Liver (tissue), 9 donors: ENCODE results near the gene FKBP15. TPM values are rescaled to one million over a fixed set of nuclear protein-coding genes. Genes with fewer than 3 reads are reported as not detected.

ENCODE experiments used
- DNase-seq: peaks from one replicate; pipeline ENCODE4 v3.0.0-alpha.2; 2017; ENCODE audit warnings: low spot score
- H3K27ac ChIP-seq, 2 donors: one replicate each; pipeline ENCODE4 v1.7.0; 2013; ENCODE audit warnings: inconsistent platforms in 2 of 2, low read length in 2 of 2, control low read depth in 1 of 2, low read depth in 1 of 2, mild to moderate bottlenecking in 1 of 2
- H3K27me3 ChIP-seq, 4 donors: one replicate each; pipeline versions ENCODE4 v1.6.1 to v1.7.0; 2013; ENCODE audit warnings: low read length in 3 of 4, inconsistent platforms in 1 of 4, mild to moderate bottlenecking in 1 of 4, moderate library complexity in 1 of 4; ENCODE audit not compliant: control insufficient read depth in 4 of 4, insufficient read depth in 4 of 4
- H3K36me3 ChIP-seq, 4 donors: one replicate each; pipeline versions ENCODE4 v1.6.1 to v1.7.0; 2013; ENCODE audit warnings: low read length in 3 of 4, mild to moderate bottlenecking in 3 of 4, low read depth in 1 of 4, moderate library complexity in 1 of 4; ENCODE audit not compliant: control insufficient read depth in 4 of 4, insufficient read depth in 3 of 4
- H3K4me1 ChIP-seq, 4 donors: one replicate each; pipeline versions ENCODE4 v1.6.1 to v1.7.0; 2013; ENCODE audit warnings: low read length in 3 of 4, mild to moderate bottlenecking in 3 of 4, moderate library complexity in 1 of 4; ENCODE audit not compliant: control insufficient read depth in 4 of 4, insufficient read depth in 4 of 4
- H3K4me3 ChIP-seq, 3 donors: one replicate each; pipeline versions ENCODE4 v1.6.1 to v1.7.0; 2013; ENCODE audit warnings: low read length in 3 of 3, control low read depth in 1 of 3, low read depth in 1 of 3, mild to moderate bottlenecking in 1 of 3
- H3K9ac ChIP-seq, 2 donors: one replicate each; pipeline ENCODE4 v1.7.0; 2013; ENCODE audit warnings: low read length in 2 of 2, mild to moderate bottlenecking in 2 of 2, moderate library complexity in 2 of 2, control low read depth in 1 of 2, low read depth in 1 of 2
- H3K9me3 ChIP-seq, 4 donors: one replicate each; pipeline versions ENCODE4 v1.6.1 to v1.7.0; 2013; ENCODE audit warnings: low read length in 3 of 4; ENCODE audit not compliant: control insufficient read depth in 4 of 4
- FOXA1 ChIP-seq: IDR thresholded peaks from 2 replicates; pipeline ENCODE4 v1.6.1; 2016; ENCODE audit warnings: antibody characterized with exemption
- FOXA2 ChIP-seq: IDR thresholded peaks from 2 replicates; pipeline ENCODE4 v1.6.1; 2016; ENCODE audit warnings: antibody characterized with exemption
- HNF4A ChIP-seq, 2 donors: conservative IDR thresholded peaks; 2 replicates each; pipeline ENCODE4 v1.6.1; 2016; ENCODE audit warnings: antibody characterized with exemption in 2 of 2, mild to moderate bottlenecking in 2 of 2
- MAX ChIP-seq: IDR thresholded peaks from 2 replicates; pipeline ENCODE4 v1.6.1; 2016; ENCODE audit warnings: antibody characterized with exemption
- NR2F2 ChIP-seq: IDR thresholded peaks from 2 replicates; pipeline ENCODE4 v1.6.1; 2016; ENCODE audit warnings: antibody characterized with exemption
- RXRA ChIP-seq, 2 donors: IDR thresholded peaks; 2 replicates each; pipeline ENCODE4 v1.6.1; 2017 to 2018; ENCODE audit warnings: antibody characterized with exemption in 2 of 2, mild to moderate bottlenecking in 1 of 2
- SP1 ChIP-seq: IDR thresholded peaks from 2 replicates; pipeline ENCODE4 v1.6.1; 2018; ENCODE audit warnings: antibody characterized with exemption, mild to moderate bottlenecking
- YY1 ChIP-seq: IDR thresholded peaks from 2 replicates; pipeline ENCODE4 v1.6.1; 2016; ENCODE audit warnings: antibody characterized with exemption, mild to moderate bottlenecking
- WGBS: extraction: QIAGEN DNeasy Blood & Tissue Kit; methylation state at CpG from one replicate; pipeline ENCODE4 v1.1.7; 2013; 5-methylcytosine and 5-hydroxymethylcytosine counted together
- polyA plus RNA-seq, 2 donors: library from polyadenylated mRNA; stranded (reverse) in 1 of 2; unstranded in 1 of 2; fragments of 200-250 nt in 1 of 2; fragments of >200 nt in 1 of 2; fragmentation: Nextera tagmentation in 1 of 2; extraction: Ambion mirVana in 1 of 2; gene quantifications; one replicate each; pipeline versions ENCODE4 v1.2.1 to v1.2.3, GENCODE V29; 2013 to 2015
- total RNA-seq, 2 donors: library from RNA; depleted of rRNA; stranded (reverse); fragments of >200 nt; gene quantifications; one replicate each; pipeline ENCODE4 v1.2.3, GENCODE V29; 2014
- TF ChIP-seq, protein P1 (sequence below): IDR thresholded peaks from 2 replicates; pipeline ENCODE4 v1.6.1; 2016; ENCODE audit warnings: antibody characterized with exemption
- TF ChIP-seq, protein P2 (sequence below): fragments of 150-350 bp; IDR thresholded peaks from 2 replicates; pipeline ENCODE4 v1.5.1; 2017; ENCODE audit warnings: improper control_type of control experiment, low read depth, low read length; ENCODE audit not compliant: missing input control
- TF ChIP-seq, protein P3 (sequence below): IDR thresholded peaks from 2 replicates; pipeline ENCODE4 v1.6.1; 2016; ENCODE audit warnings: antibody characterized with exemption, mild to moderate bottlenecking
- donor health status: healthy.
- donor health status: healthy.
- donor health status: healthy.
- donor health status: healthy.
- donor health status: healthy.

The FKBP15 gene
- total and polyA plus RNA-seq, 4 donors: 6.2 to 18.2 (median 12.9) TPM

- Histone ChIP-seq H3K4me3 (no peak overlapping the region), H3K9me3 (no peaks in the 10 kb centered on the region), H3K36me3 (no peaks in the 10 kb centered on the region), H3K4me1 (peaks cover 0 to 6% (median 3%) of the 10 kb centered on the region in 4 donors), H3K9ac (no peak overlapping the region), H3K27ac (no peak overlapping the region), H3K27me3 (no peaks in the 10 kb centered on the region)
- no peak for TF ChIP-seq MAX
- no peak for TF ChIP-seq SP1
- no peak for TF ChIP-seq NR2F2
- no peak for TF ChIP-seq FOXA1
- 65% methylated on average over 3 of the region's 3 CpGs for WGBS
- no peak for DNase-seq
These were observed 82.3 kb downstream of the FKBP15 start for GRCh38 chr9:113138760-113139159.

DNA sequence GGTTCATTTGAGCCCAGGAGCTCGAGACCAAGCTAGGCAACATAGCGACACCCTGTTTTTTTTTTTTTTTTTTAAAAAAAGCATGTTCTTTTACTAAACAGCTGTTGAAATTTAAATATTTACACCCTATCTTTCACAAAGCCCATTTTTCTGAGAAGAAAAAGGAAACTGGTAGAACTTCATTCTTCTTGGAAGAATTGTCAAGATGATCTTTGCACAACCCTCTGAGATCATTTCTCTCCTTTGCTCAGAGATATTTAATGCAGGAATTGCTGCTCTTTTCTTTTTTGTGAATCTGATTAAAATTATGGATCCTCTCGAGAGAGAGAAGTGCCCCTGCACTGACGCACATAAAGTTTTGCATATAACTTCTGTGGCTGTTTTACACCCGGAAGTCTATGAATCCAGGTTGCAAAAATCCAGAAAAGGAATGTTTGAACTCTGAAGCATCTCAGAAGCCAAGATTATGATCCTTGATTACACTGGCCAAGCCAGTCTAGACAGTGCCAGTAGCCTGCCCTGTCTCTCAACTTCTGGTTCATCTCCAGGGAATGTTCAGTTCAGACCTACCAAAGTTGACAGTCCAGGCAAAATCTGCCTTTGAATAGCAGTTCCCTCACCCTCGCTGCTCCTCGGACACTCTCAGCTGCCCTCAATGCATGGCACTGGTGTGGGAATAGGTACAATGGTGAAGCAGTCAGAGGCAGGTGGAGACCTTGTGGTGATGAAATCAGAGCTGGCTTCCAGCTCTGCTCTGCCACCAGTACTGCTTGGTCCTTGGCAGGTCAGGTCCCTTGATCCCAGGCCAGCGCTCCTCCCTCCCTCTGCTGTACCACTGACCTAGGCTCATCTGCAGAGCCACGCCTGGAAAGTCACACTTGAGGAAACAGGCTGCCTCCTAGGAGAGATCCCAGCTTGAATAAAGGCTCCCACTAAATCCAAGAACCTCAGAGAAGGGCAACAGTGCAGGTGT lies 83.6 kb downstream of the FKBP15 start:
- peaks cover 0 to 6% (median 3%) of the 10 kb centered on the region in 4 donors for H3K4me1 ChIP-seq
- no peaks in the 10 kb centered on the region for H3K9me3 ChIP-seq
- no peaks in the 10 kb centered on the region for H3K27me3 ChIP-seq
- WGBS: 61% methylated on average over 9 of the region's 9 CpGs
- no peak for DNase-seq
- H3K36me3 ChIP-seq: no peaks in the 10 kb centered on the region
- TF ChIP-seq YY1: peak; percentile 32
- TF ChIP-seq, protein P1, sequence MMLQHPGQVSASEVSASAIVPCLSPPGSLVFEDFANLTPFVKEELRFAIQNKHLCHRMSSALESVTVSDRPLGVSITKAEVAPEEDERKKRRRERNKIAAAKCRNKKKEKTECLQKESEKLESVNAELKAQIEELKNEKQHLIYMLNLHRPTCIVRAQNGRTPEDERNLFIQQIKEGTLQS: peak; percentile 51
- TF ChIP-seq, protein P2, sequence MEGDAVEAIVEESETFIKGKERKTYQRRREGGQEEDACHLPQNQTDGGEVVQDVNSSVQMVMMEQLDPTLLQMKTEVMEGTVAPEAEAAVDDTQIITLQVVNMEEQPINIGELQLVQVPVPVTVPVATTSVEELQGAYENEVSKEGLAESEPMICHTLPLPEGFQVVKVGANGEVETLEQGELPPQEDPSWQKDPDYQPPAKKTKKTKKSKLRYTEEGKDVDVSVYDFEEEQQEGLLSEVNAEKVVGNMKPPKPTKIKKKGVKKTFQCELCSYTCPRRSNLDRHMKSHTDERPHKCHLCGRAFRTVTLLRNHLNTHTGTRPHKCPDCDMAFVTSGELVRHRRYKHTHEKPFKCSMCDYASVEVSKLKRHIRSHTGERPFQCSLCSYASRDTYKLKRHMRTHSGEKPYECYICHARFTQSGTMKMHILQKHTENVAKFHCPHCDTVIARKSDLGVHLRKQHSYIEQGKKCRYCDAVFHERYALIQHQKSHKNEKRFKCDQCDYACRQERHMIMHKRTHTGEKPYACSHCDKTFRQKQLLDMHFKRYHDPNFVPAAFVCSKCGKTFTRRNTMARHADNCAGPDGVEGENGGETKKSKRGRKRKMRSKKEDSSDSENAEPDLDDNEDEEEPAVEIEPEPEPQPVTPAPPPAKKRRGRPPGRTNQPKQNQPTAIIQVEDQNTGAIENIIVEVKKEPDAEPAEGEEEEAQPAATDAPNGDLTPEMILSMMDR: no peak
- TF ChIP-seq NR2F2: no peak
- peak in 1 of 2 donors; percentile 61 for TF ChIP-seq RXRA (IDR thresholded peaks at IDR 0.05)
- TF ChIP-seq HNF4A (conservative IDR thresholded peaks at IDR 0.05): peak in 1 of 2 donors; percentile 54
- H3K4me3 ChIP-seq: no peak overlapping the region
- no peak overlapping the region for H3K9ac ChIP-seq
- no peak overlapping the region for H3K27ac ChIP-seq

DNA sequence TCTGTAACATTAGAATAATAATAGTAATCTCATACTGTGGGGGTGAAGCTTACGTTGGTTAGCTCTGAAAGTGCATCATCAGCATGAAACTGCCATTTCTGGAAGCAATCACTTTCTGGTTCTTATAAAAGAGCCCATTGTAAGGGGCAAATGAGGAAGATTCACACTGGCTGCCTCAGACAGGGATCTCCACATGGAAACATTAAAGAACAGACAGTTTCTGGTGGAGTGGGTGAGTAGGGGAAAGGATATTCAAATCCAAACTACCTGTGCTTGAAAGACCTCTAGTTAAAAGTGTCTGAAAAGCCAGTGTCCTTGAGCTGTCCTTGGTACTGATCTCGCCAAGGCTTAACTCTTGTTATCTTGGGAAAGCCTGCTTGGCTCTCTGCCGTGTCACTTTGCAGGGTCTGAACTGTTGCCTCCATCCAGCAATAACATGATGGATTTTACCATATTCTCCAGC lies 89.4 kb downstream of the FKBP15 start:
- Histone ChIP-seq H3K36me3 (no peaks in the 10 kb centered on the region), H3K4me3 (no peak overlapping the region), H3K27me3 (peaks cover 0 to 4% (median 0%) of the 10 kb centered on the region in 4 donors), H3K4me1 (no peaks in the 10 kb centered on the region), H3K9me3 (no peaks in the 10 kb centered on the region), H3K27ac (no peak overlapping the region), H3K9ac (no peak overlapping the region)
- 10% methylated on average over 3 of the region's 3 CpGs for WGBS
- no peak for TF ChIP-seq RXRA (IDR thresholded peaks at IDR 0.05)
- TF ChIP-seq, protein P1: no peak
- TF ChIP-seq, protein P3, sequence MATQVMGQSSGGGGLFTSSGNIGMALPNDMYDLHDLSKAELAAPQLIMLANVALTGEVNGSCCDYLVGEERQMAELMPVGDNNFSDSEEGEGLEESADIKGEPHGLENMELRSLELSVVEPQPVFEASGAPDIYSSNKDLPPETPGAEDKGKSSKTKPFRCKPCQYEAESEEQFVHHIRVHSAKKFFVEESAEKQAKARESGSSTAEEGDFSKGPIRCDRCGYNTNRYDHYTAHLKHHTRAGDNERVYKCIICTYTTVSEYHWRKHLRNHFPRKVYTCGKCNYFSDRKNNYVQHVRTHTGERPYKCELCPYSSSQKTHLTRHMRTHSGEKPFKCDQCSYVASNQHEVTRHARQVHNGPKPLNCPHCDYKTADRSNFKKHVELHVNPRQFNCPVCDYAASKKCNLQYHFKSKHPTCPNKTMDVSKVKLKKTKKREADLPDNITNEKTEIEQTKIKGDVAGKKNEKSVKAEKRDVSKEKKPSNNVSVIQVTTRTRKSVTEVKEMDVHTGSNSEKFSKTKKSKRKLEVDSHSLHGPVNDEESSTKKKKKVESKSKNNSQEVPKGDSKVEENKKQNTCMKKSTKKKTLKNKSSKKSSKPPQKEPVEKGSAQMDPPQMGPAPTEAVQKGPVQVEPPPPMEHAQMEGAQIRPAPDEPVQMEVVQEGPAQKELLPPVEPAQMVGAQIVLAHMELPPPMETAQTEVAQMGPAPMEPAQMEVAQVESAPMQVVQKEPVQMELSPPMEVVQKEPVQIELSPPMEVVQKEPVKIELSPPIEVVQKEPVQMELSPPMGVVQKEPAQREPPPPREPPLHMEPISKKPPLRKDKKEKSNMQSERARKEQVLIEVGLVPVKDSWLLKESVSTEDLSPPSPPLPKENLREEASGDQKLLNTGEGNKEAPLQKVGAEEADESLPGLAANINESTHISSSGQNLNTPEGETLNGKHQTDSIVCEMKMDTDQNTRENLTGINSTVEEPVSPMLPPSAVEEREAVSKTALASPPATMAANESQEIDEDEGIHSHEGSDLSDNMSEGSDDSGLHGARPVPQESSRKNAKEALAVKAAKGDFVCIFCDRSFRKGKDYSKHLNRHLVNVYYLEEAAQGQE: peak; percentile 97
- no peak for TF ChIP-seq FOXA1
- no peak for TF ChIP-seq HNF4A (conservative IDR thresholded peaks at IDR 0.05)
- TF ChIP-seq FOXA2: no peak
- no peak for DNase-seq
